Osteocyte (in vitro differentiated cells): ENCODE results near the gene KRT16. TPM values are rescaled to one million over a fixed set of nuclear protein-coding genes. Genes with fewer than 3 reads are reported as not detected.
"Not testable (repeated sequence)": the region's sequence is repeated elsewhere in the genome, so short reads cannot be mapped to it uniquely, and the experiment has no call there.

Experiments
- DNase-seq: peaks from one replicate; pipeline ENCODE4 v3.0.0; 2021; ENCODE audit warnings: mixed read lengths; ENCODE audit not compliant: unreplicated experiment; ENCODE audit errors: extremely low spot score
- H3K27ac Mint-ChIP-seq: one replicate; pipeline ENCODE4 v1.8.0; 2021; ENCODE audit warnings: mild to moderate bottlenecking, mixed read lengths; ENCODE audit not compliant: unreplicated experiment
- H3K27me3 Mint-ChIP-seq: one replicate; pipeline ENCODE4 v1.8.0; 2021; ENCODE audit warnings: mixed read lengths; ENCODE audit not compliant: unreplicated experiment
- H3K36me3 Mint-ChIP-seq: one replicate; pipeline ENCODE4 v1.8.0; 2021; ENCODE audit warnings: mixed read lengths; ENCODE audit not compliant: unreplicated experiment
- H3K4me1 Mint-ChIP-seq: one replicate; pipeline ENCODE4 v1.8.0; 2021; ENCODE audit warnings: mixed read lengths; ENCODE audit not compliant: unreplicated experiment
- H3K4me3 Mint-ChIP-seq: one replicate; pipeline ENCODE4 v1.8.0; 2021; ENCODE audit warnings: mild to moderate bottlenecking, moderate library complexity, mixed read lengths; ENCODE audit not compliant: unreplicated experiment
- H3K9me3 Mint-ChIP-seq: one replicate; pipeline ENCODE4 v1.8.0; 2021; ENCODE audit warnings: mixed read lengths; ENCODE audit not compliant: unreplicated experiment
- total RNA-seq: library from RNA; stranded (reverse); gene quantifications from 2 replicates; pipeline ENCODE4 v1.2.1, GENCODE V29; 2021
- TF ChIP-seq, protein P1 (sequence below): fragments of 200-600 bp; sonication (generic); IDR thresholded peaks from 2 replicates; pipeline ENCODE4 v1.5.0; 2021; ENCODE audit warnings: antibody characterized with exemption, mild to moderate bottlenecking, moderate library complexity

KRT16 gene
- total RNA-seq, 1 donor from 2014 or later, result 1.4 TPM

DNA sequence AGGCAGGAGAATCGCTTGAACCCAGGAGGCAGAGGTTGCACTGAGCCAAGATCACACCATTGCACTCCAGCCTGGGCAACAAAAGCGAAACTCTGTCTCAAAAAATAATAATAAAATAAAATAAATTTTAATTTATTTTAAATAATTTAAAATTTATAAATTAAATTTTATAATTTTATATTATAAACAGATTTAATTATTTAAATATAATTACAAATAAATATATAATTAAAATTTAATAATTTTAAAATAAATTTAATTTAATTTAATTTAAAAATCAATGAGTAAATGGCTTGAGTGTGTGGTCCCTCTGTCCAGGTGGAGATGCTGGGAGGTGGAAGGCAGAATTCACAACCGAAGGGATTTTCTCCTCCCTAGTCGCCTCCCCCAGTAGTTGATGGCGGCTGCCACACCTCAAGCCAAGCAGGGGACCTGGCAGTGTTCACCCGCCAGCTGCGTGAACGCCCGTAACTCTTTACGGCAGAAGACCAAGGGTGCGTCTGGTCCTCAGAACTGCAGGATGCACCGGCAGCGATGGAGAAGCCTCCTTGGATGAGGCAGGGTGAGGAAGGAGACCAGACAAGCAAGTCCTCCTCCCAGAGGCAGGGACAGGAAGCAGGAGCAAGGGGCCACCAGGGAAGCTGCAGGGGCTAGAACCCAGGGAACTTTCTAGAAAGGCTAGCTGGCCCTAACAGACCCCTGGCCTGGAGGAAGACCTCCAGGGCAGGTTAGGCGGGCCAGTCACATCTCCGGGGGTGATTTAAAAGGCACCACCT is 34.7 kb upstream of the KRT16 start:
- no peaks in the 10 kb centered on the region for H3K27me3 Mint-ChIP-seq
- H3K27ac Mint-ChIP-seq, result no peak overlapping the region
- TF ChIP-seq, protein P1, sequence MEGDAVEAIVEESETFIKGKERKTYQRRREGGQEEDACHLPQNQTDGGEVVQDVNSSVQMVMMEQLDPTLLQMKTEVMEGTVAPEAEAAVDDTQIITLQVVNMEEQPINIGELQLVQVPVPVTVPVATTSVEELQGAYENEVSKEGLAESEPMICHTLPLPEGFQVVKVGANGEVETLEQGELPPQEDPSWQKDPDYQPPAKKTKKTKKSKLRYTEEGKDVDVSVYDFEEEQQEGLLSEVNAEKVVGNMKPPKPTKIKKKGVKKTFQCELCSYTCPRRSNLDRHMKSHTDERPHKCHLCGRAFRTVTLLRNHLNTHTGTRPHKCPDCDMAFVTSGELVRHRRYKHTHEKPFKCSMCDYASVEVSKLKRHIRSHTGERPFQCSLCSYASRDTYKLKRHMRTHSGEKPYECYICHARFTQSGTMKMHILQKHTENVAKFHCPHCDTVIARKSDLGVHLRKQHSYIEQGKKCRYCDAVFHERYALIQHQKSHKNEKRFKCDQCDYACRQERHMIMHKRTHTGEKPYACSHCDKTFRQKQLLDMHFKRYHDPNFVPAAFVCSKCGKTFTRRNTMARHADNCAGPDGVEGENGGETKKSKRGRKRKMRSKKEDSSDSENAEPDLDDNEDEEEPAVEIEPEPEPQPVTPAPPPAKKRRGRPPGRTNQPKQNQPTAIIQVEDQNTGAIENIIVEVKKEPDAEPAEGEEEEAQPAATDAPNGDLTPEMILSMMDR, result no peak
- no peak overlapping the region for H3K4me3 Mint-ChIP-seq
- H3K36me3 Mint-ChIP-seq, result no peaks in the 10 kb centered on the region
- no peak for DNase-seq
- H3K4me1 Mint-ChIP-seq, result peaks cover 21% of the 10 kb centered on the region
- no peaks in the 10 kb centered on the region for H3K9me3 Mint-ChIP-seq

DNA sequence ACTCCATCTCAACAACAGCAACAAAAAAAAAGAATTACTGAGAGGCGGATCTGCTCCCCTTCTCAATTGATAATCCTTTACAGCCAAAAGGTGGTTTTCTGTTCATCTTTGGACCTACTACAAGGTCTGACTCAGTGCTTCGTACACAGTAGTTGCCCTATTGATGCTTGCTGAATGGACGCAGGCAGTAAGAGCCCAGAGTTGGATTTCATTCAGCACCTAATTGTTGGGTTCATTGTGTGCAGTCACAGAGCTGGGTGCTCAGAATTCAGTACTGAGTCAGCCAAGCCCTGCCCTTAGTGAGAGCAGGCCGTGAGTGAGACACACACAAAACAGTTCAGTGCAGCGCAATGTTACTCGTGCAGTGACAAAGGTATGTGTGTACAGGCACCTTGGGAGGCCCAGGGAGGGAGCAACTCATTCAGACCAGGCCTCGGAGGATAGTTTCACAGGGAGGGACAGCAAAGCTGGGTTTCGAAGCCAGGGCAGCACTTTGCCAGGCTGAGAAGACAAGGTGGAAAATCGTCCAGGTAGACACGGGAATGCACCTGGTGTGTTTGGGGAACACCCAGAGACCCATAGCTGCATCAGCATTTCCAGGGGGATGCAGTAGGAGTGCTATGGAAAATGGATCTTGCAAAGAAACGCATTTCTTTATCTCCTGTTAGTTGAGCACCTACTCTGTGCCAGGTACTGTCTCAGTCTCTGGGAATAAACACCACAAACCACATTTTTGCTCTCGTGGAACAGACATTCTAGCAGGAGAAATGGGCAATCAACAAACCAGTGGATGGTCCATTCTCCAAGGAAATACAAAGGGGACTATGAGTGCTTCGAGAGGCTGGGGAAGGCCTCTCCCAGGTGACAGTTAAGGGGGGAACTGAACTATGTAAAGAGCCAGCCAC is 29.9 kb upstream of the KRT16 start:
- no peak overlapping the region for H3K4me3 Mint-ChIP-seq
- peaks cover 9% of the 10 kb centered on the region for H3K4me1 Mint-ChIP-seq
- TF ChIP-seq, protein P1, result no peak
- H3K9me3 Mint-ChIP-seq, result no peaks in the 10 kb centered on the region
- DNase-seq, result no peak
- no peaks in the 10 kb centered on the region for H3K36me3 Mint-ChIP-seq
- no peak overlapping the region for H3K27ac Mint-ChIP-seq
- H3K27me3 Mint-ChIP-seq, result no peaks in the 10 kb centered on the region

DNA sequence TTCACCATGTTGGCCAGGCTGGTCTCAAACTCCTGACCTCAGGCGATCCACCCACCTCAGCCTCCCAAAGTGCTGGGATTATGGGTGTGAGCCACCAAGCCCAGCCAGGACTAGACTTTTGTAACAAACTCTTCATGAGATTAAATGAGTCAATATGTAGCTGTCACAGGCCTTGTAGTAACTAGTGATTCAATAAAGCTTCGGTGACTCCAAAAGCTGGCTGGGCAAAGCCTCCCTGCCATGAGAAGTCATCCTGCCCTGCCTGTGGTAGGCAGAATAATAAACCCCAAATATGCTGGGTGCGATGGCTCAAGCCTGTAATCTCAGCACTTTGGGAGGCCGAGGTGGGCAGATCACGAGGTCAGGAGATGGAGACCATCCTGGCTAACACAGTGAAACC is 28.0 kb upstream of the KRT16 start:
- not testable (repeated sequence) for H3K4me3 Mint-ChIP-seq, H3K36me3 Mint-ChIP-seq, H3K4me1 Mint-ChIP-seq, DNase-seq, H3K9me3 Mint-ChIP-seq, H3K27me3 Mint-ChIP-seq, H3K27ac Mint-ChIP-seq

DNA sequence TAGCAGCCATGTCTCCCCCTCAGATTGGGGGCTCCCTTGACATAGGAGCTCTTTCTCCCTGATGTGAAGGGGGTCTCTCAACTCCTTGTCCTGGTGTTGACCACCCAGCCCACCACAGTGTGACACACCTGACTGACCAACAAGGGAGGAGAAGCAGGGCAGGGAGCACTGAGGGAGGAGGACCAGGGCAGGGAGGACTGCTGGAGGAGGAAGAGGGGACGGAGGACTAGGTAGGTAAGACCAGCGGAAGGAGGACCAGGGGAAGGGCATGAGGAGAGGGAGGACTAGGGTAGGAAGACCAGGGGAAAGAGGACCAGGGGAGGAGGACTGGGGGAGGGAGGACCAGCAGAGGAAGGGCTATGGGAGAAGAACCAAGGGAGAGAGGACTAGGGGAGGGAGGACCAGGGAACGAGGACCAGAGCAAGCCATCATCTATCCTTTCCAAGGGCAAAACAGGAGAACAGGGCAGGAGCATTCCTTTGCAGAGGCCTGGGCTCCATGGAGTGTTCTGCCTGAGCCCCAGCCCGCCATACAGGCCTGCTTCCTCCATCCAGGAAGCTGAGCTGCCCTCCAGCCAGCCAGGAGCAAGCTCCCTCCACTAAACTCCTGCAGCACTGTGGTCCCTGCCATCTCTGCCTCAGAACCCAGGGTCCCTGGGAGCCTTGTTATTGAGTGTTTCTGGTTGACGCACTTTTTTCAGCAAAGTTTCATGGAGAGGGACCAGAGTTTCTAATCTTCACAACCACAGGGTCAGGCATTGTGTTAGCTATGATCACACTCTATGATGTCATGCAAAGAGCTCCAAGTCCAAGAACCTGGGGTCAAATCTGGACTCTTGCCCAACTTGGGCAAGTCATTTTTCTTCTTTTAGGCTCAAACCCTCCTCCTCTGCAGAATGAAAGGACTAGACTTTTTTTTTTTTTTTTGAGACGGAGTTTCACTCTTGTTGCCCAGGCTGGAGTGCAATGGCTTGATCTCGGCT is 27.2 kb upstream of the KRT16 start:
- H3K27me3 Mint-ChIP-seq, result no peaks in the 10 kb centered on the region
- no peak overlapping the region for H3K27ac Mint-ChIP-seq
- no peak for DNase-seq
- H3K4me1 Mint-ChIP-seq, result peaks cover 9% of the 10 kb centered on the region
- H3K4me3 Mint-ChIP-seq, result no peak overlapping the region
- TF ChIP-seq, protein P1, result no peak
- no peaks in the 10 kb centered on the region for H3K36me3 Mint-ChIP-seq
- no peaks in the 10 kb centered on the region for H3K9me3 Mint-ChIP-seq

DNA sequence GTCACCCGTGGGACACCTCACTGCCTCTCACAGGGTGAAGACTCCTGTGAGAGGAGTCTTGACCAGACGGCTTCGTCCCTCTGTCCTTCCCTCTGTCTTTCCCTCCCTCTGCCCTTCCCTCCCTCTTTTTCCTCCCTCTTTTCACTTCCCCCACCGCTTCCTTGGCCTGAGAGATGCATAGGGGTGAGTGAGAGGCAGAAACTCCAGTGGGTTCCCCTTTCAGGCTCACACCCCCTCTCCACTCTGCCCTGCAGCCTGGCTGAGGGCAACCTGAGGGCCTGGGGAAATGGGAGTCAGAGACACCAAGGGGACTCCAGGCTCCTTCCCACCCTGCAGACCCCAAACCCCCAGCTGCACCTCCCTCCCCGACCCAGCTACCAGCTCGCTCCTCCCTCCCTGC is 26.4 kb upstream of the KRT16 start:
- Mint-ChIP-seq H3K27ac (no peak overlapping the region), H3K36me3 (no peaks in the 10 kb centered on the region), H3K9me3 (no peaks in the 10 kb centered on the region), H3K4me1 (peaks cover 9% of the 10 kb centered on the region), H3K4me3 (no peak overlapping the region), H3K27me3 (no peaks in the 10 kb centered on the region)
- TF ChIP-seq, protein P1, result no peak
- DNase-seq, result no peak
